ENCODE measurements around the gene NLGN4Y.

Gene NLGN4Y

DNA sequence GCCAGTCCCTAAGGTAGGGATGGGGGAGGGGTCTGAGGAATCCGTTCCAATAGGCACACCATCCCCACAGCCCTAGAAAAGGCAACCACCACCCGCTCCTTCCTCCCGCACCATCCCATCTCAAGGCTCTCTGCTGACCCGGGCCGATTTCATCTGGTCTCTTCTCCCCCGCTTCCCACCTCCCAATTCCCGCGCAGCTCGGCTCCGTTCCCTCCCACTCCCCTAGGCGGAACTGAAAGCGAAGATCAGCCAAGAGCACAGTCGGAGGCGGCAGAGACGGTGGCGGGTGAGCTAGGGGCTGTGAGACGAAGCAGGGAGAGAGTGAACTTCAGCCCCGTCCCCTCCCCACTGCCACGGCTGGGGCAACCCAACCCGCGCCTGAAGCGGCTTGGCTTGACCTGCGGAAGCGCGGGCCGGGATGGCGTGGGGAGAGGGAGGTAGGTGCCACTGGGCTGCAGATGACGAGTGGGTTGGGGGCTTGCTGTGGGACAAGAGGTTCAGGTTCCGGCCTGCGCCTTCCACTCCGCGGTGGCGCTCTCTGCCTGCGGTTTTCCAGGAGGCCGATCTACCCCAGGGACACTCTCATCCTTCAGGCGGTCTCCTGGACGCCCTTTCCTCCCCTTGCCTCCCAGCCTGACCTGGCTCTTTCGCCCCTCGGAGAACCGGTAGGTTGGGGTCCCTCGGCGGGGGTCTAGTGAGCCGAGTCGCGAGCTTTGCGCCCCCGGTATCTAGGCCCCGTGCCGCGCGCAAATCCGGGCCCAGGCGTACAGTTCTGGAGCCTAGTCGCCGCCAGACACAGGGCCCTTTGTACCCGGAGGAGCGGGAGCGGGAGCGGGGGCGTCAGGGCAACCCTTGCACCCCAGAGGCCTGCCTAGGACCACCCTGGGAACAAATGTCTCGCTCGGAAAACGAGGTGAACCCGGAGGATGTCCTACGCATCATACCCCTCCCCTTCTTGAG is at the start of gene NLGN4Y:
Gene NLGN4Y, plus strand, starts transcription at position 258 of the 960 bp plus-strand sequence. CDS start 97,591 bp downstream, outside the sequence.
- DNase-seq (ENCODE audit: low read depth in 3 of 3, low spot score in 1 of 3): no peak

DNA sequence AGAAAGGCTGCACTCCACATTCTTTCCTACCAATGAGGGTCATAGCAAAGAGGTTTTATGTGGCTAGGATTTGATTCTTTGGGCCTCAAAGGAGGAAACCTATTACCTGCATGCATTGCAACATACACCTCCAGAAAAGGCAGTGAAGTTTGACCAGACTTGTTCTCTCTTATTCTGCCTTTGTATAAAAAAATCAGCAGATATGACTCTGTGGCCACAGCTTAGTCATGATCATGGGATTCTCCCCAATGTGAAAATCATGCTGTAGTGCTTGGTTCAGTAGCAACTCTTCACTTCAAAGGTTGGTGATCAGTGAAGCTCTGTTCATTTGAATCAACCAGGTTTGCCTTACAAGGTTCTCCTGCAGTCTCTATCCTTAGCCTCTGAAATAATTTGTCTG is 38.4 kb upstream of the NLGN4Y start:
- DNase-seq (ENCODE audit: low read depth in 3 of 3, low spot score in 1 of 3): no peak

DNA sequence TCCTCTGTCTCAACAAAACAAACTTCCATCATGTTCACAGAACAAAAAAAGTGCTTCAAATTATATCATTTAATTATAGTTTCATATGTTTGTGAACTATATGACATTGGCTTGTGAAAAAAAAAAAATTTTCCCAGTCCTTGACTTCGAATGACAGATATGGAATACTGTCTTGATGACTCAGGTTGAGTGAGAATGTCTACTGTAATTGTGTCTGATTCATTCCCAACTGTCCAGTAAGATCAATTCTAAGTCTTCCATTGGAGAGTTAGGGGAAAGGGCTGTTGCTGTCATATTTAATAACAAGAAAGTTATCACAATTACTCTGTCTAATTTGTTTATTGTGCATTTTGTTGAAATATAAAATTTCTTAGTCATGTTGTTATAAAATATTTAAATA is 34.1 kb upstream of the NLGN4Y start:
- no peak for DNase-seq (ENCODE audit: low read depth in 3 of 3, low spot score in 1 of 3)

DNA sequence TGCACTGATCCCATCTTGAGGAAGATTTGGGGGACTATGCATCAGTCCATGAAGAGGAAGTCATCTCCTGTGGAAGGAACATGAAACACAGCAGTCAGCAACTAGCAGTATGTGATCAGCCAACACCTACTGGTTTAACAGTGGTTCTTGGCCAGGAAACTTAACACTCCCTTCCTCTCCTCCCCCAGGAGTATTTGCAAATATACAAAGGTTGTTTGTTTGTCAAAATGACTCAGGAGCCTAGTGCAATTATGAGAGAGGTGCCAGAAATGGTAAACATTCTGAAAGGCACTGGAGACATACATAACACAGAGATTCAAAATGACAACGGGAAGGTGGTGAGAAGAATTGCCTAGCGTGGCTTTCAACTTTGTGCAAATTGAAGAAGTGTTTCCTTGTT is 26.3 kb upstream of the NLGN4Y start:
- DNase-seq (ENCODE audit: low read depth in 3 of 3, low spot score in 1 of 3): no peak

DNA sequence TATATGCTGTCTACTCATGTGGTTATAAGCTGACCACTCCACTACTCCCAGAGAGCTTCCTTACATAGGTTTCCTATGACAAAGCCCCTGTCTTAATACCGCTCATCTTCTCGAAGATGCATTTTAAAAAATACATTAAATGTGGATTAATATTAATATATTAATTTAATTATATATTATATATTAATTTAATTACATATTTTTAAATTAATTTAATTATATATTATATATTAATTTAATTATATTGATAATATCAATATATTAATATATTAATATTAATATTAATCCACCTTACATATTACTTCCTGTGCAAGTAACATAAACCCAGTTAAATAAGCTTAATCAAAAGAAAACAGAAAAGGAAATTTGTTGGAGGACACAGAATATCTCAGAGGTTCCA is 19.7 kb upstream of the NLGN4Y start:
- no peak for DNase-seq (ENCODE audit: low read depth in 3 of 3, low spot score in 1 of 3)

DNA sequence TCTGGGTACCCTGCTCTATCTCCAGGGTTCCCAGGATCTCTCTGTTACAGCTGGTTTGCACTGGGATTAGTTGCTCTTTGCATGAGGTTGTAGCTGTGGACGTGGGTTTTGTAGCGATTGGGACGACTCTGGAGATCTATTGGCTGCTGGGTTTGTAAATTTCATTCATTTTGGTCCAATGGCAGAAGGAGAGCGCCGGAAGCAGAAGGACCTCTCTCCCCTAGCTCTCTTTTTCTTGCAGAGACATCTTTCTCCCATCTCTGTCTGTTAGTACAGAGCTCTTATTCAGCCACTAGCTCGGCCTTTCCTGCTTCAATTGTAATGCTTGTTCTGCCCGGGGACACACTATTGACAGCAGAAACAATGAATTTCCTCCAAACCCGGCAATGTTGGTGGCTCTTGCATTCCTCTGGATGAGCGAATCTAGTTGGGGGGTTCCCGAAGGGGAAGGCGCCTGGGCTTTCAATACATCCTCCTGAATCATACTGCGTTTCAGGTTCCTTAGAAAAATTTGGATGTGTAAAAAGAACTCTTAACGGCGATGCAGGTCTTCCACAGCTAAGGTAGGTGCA is 1.9 kb upstream of the NLGN4Y start:
- DNase-seq (ENCODE audit: low read depth in 3 of 3, low spot score in 1 of 3): no peak

DNA sequence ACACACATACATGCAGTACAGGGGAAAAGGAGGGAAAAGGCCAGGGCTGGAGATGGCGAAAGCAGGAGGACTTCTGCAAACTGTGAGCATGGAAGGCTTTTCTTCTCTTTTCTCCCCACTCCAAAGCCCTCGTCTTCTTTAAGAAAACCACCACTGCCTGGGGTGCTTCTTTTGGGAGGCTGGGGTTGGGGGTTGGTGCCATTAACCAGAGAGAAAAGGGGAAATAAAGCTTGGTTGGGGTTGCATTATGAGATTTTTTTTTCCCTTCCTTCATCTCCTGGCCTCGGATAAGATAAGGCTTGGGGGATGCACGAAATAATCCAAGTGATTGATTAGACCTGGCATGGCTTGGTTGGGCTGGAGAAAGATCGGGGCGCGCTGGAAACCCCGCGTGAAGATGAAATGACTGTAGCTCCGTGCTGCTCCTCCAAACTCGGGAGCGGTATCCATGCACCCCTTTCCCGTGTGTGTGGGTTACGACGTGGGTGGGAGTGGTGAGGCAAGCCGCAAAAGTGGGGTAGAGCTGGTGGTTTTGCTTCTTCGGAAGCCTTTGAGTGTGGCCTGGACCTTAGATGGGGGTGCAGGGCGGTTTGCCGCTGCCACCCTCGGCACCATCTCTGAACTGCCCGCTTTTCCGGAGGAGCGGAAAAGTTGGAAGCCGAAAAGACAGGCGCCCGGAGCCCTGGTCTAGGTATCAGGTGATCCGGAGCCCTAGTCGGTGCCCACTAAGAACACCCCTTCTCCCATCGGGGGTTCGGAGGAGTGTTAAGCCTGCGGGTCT is 648 bp upstream of the NLGN4Y start:
- no peak for DNase-seq (ENCODE audit: low read depth in 3 of 3, low spot score in 1 of 3)

DNA sequence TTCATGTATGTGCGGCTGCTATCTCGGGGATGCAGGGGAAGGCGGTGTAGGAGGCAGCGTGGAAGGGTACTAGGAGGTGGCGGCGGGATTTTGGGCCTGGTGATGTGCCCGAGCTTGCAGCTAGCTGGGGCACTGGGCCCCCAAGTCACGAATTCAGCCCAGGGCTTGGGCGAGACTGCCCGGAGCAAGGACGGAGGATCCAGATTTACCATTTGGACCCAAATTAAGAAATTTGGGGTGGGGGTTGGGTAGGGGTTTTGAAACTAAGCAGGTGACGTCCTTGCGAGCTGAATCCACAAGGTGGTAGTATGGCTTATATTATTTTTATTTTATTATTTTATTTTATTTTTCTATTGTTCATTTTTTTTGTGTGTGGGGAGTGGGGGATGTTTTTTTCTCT is 986 bp downstream of the NLGN4Y start:
- no peak for DNase-seq (ENCODE audit: low read depth in 3 of 3, low spot score in 1 of 3)

DNA sequence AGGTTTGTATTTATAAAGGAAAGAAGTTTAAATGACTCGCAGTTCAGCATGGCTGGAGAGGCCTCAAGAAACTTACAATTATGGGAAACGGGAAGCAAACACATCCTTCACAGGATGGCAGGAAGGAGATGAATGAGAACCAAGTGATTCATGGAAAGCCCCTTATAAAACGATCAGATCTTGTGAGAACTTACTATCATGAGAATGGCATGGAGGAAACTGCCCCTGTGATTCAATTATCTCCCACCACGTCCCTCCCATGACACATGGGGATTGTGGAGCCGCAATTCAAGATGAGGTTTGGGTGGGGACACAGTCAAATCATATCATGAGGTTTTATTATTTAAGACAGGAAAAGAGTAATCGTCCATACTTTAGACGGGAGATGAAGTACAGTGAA is 4.0 kb downstream of the NLGN4Y start:
- no peak for DNase-seq (ENCODE audit: low read depth in 3 of 3, low spot score in 1 of 3)

DNA sequence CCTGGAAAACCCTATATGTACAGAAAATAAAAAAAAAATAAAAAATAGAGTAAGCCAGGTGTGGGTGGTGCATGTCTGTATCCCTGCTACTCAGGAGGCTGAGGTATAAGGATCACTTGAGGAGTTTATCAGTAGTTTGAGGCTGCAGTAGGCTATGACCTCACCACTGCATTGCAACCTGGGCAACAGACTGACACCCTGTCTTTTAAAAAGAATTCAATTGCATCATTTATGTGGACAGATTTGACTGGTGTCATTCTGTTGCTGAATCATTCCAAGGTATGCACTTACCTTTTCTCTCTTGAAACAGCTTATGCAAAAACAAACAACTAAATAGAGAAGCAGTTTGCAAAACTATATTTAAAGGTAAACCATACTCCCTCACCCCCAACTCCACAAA is 12.4 kb downstream of the NLGN4Y start:
- no peak for DNase-seq (ENCODE audit: low read depth in 3 of 3, low spot score in 1 of 3)

DNA sequence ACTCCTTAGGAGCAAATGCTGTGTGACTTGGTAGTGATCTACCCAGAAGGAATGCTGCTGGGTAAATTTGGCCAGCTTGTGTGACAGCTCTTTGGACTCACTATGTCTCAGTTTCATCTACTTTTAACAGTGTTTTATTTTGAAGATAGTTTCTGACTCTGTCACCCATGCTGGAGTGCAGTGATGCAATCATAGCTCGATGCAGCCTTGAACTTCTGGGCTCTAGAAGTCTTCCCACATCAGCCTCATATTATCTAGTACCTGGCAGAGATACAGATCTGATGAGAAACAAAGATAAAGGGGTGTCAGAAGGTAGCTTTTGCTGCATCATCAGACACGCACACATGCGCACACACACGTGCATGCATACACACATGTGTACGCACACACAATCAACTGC is 19.2 kb downstream of the NLGN4Y start:
- no peak for DNase-seq (ENCODE audit: low read depth in 3 of 3, low spot score in 1 of 3)

DNA sequence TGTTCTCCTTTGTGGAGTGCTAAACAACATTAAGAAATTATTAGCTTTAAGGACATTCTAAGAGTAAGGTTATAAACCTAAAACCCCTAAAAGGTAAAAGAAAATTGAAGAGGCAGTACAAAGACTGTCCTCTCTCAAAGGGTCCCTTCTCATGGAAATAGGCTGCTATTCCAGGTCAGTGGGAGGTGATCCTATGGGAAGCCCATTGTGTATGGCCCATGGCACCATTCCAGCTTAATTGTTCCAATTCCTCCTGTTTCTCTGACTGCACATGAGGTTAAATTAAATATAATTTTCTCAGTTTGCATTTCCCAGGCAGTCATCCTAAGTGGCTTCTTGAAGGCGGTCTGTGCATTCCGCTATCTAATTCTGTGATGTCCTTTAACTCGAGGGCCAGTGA is 57.0 kb downstream of the NLGN4Y start:
- DNase-seq (ENCODE audit: low read depth in 3 of 3, low spot score in 1 of 3): no peak

DNA sequence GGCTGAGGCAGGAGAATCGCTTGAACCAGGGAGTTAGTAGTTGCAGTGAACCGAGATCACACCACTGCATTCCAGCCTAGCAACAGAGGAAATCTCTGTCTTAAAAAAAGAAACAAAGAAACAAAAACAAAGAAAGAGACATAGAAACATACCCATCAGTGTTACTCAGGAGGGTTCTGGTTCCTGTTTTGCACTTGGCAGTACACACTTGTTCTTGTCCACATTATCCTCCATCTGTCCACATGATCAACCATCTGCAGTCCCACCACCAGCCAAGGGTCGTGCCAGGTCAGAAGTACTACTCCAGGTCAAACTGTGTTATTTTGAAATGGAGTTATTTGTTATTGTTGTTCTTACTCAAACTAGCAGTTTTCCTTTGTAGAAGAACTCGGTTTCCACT is 62.4 kb downstream of the NLGN4Y start:
- no peak for DNase-seq (ENCODE audit: low read depth in 3 of 3, low spot score in 1 of 3)

DNA sequence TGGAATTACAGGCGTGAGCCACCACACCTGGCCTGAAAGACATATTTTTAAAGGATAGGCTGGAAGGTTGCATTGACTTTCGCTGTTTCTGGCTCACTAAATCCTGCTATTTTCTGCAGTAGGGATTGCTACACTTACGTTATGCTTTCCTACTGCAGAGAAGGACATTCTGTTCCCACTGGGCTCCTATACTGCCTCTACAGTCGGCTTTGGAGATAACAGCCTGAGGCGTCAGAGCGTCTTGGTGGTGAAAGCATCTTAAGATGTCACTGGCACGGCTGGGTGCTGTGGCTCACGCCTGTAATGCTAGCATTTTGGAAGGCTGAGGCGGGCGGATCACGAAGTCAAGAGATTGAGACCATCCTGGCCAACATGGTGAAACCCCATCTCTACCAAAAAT is 77.0 kb downstream of the NLGN4Y start:
- no peak for DNase-seq (ENCODE audit: low read depth in 3 of 3, low spot score in 1 of 3)

DNA sequence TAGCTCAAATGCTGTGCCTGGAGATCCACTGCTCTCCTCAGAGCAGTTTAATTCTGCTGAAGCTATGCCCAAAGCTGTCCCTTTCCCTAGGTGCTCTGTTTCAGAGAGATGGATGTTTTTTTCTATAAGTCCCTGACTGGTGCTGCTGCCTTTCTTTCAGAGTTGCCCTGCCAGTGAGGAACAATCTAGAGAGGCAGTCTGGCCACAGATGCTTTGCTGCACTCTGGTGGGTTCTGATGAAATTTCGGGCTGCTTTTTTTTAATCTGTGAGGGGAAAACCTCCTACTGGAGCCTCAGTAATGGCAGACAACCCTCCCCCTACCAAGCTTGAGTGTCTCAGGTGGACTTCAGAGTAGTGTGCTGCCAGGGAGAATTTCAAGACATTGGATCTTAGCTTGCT is 93.3 kb downstream of the NLGN4Y start:
- no peak for DNase-seq (ENCODE audit: low read depth in 3 of 3, low spot score in 1 of 3)

DNA sequence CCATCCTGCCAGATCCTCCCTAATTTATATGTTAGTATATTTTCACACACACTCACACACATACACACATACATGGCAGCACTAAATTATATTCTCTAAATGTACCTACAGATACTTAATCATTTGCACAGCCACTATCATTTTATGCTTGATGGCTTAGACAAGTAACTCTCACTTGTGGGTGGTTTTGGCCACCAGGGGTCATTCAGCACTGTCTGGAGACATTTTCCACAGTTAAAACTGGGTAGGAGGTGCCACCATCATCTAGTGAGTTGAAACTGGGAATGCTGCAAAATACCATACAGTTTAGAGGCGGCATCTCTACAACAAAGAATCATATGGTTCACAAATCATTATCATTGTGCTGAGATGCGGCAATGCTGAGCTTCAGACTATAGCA is 94.2 kb downstream of the NLGN4Y start:
- DNase-seq (ENCODE audit: low read depth in 3 of 3, low spot score in 1 of 3): no peak

DNA sequence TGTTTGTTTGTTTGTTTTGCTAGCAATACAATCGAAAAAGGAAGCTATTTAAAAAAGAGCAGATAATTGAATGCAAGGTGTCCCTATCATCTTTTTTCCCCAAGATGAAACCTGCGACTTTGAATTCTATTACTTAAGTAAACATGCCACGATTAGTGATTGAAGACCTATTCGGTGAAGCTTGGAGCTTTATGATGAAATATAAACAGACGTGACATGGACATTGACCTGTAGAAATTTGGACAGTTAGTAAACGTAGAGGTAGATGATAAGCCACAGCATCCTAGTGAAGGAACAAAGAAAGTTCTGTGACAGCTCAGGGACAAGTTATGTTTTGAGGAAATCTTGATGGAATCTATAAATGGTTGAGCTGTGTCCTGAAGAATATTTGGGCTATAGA is 103.9 kb downstream of the NLGN4Y start:
- no peak for DNase-seq (ENCODE audit: low read depth in 3 of 3, low spot score in 1 of 3)

DNA sequence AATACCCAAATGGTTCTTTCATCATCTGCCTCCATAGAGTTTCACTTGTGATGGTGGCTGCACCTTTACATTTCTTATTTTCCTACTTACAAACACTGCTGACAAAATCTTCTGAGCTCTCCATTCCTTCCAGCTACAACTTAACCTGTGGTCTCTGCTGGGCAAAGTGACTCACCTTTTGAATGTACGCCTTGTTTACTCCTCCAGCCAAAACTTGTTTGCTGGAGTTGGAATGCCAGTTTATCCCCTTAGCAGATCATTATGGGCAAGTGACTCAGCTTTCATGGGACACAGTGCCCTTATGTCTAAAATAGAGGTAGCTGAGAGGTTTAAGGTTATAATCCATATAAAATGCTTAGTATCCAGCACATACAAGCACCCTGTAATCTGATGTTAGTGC is 107.3 kb downstream of the NLGN4Y start:
- DNase-seq (ENCODE audit: low read depth in 3 of 3, low spot score in 1 of 3): no peak

DNA sequence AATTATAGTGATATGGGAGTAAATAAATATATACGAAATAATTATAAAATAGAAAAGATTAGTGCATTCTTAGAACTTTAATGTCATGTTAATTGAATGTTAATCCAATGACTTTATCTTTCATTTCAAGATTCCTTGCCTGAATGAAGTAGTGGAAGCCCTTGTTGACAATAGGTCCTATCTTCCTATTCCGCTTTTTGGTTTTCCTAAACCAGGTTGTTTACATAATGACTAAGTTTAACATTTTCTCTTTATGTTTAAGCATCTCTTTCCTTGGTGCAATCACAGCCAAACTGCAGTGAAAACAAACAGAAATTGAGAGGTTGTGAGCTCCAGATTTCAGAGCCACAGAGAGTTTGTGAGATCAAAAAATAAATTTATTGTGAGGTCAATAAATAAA is 109.4 kb downstream of the NLGN4Y start:
- no peak for DNase-seq (ENCODE audit: low read depth in 3 of 3, low spot score in 1 of 3)

DNA sequence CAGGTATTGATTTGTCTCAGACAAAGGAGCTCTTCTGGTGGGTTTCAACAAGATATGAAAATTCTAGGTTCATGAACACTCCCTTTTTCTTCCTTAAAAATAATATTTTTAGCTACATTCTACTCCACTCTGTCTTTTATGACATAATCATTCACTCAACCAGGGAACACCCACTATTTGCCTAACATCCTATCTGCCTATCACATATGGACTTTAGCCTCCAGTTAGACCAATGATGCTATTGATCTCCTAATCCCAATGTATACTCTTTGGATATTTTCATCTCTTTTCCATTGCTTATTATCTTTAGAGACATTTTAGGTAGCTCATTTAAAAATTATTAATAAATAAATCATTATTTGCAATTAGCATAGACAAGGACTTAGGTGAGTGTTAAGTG is 110.6 kb downstream of the NLGN4Y start:
- no peak for DNase-seq (ENCODE audit: low read depth in 3 of 3, low spot score in 1 of 3)

DNA sequence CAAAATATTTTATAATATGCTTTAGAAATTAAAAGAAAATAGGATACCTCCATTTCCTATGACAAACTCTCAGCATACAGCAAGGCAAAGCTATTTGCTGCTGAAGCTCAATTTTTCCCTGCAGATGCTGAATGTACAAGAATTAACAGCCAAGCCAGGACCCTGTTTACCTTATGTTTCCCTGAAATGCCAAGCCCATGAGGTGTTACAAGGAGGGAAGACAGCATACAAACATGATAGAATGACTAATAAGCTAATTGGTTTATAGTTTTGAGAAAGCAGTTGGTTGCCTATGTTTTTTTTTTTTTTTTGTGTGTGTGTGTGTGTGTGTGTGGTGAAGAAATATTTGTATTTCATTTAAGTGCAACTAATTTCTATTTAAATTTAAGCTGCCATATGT is 113.2 kb downstream of the NLGN4Y start:
- DNase-seq (ENCODE audit: low read depth in 3 of 3, low spot score in 1 of 3): no peak

DNA sequence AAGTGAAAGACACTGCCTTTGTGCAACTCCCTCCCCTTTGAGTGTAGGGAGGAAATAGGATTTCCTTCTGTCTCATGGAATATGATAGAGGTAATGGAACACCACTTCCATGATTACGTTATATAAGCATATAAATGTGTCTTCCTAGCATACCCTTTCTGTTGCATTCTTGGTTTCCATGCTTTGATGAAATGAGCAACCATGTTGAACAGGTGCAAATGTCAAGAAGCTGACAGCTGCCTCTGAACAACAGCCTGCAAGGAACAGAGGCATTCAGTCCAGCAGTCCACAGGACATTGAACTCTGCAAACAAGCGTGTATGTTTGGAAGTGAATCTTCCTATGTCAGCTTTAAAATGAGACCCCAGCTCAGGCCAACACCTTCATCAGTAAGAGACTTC is 117.5 kb downstream of the NLGN4Y start:
- no peak for DNase-seq (ENCODE audit: low read depth in 3 of 3, low spot score in 1 of 3)

All from stimulated activated CD4-positive, alpha-beta T cell treated with anti-CD3 and anti-CD28 coated beads, TNF-alpha, amount 100 ng/mL, for 1 hour (primary cell).